GM23248 (cell line): Measurements from ENCODE around the gene CHN1. TPM values are rescaled to one million over a fixed set of nuclear protein-coding genes. Genes with fewer than 3 reads are reported as not detected.

Experiments used
- DNase-seq: peaks from one replicate; pipeline ENCODE4 v3.0.0-alpha.2; 2015
- H2AFZ ChIP-seq: fragments of 200-600 bp; sonication (generic); 2 replicates; pipeline ENCODE4 v1.6.1; 2016; ENCODE audit warnings: antibody characterized with exemption
- H3F3A ChIP-seq: fragments of 200-600 bp; sonication (generic); 2 replicates; pipeline ENCODE4 v1.6.1; 2016; ENCODE audit warnings: mild to moderate bottlenecking, antibody characterized with exemption, mixed run types; ENCODE audit not compliant: insufficient read depth
- H3K27ac ChIP-seq: fragments of 200-600 bp; sonication (generic); 2 replicates; pipeline ENCODE4 v1.5.1; 2016; ENCODE audit warnings: mild to moderate bottlenecking
- H3K27me3 ChIP-seq: fragments of 200-600 bp; sonication (generic); replicated peaks from 2 replicates; pipeline ENCODE4 v1.6.1; 2016; ENCODE audit warnings: mild to moderate bottlenecking; ENCODE audit not compliant: insufficient read depth
- H3K36me3 ChIP-seq: fragments of 200-600 bp; sonication (generic); 2 replicates; pipeline ENCODE4 v1.6.1; 2016; ENCODE audit warnings: low read depth, mild to moderate bottlenecking
- H3K4me1 ChIP-seq: fragments of 200-600 bp; sonication (generic); 2 replicates; pipeline ENCODE4 v1.6.1; 2016; ENCODE audit warnings: mild to moderate bottlenecking; ENCODE audit not compliant: insufficient read depth
- H3K4me2 ChIP-seq: fragments of 200-600 bp; sonication (generic); one replicate; pipeline ENCODE4 v1.6.1; 2016; ENCODE audit warnings: mild to moderate bottlenecking; ENCODE audit not compliant: unreplicated experiment
- H3K4me3 ChIP-seq: fragments of 200-600 bp; sonication (generic); 2 replicates; pipeline ENCODE4 v1.5.1; 2016; ENCODE audit warnings: mild to moderate bottlenecking
- H3K79me2 ChIP-seq: fragments of 200-600 bp; sonication (generic); 2 replicates; pipeline ENCODE4 v1.6.1; 2016; ENCODE audit warnings: mild to moderate bottlenecking; ENCODE audit not compliant: insufficient read depth
- H3K9ac ChIP-seq: fragments of 200-600 bp; sonication (generic); 2 replicates; pipeline ENCODE4 v1.6.1; 2016; ENCODE audit warnings: mild to moderate bottlenecking
- H3K9me2 ChIP-seq: fragments of 200-600 bp; sonication (generic); 2 replicates; pipeline ENCODE4 v1.6.1; 2016; ENCODE audit warnings: mixed run types, mild to moderate bottlenecking, moderate library complexity; ENCODE audit not compliant: insufficient read depth
- H3K9me3 ChIP-seq: fragments of 200-600 bp; sonication (generic); one replicate; pipeline ENCODE4 v1.6.1; 2017; ENCODE audit warnings: low read depth
- H4K20me1 ChIP-seq: fragments of 200-600 bp; sonication (generic); 2 replicates; pipeline ENCODE4 v1.6.0; 2016; ENCODE audit not compliant: insufficient read depth
- EZH2 ChIP-seq: fragments of 200-600 bp; sonication (generic); IDR thresholded peaks from 2 replicates; pipeline ENCODE4 v1.6.1; 2018; ENCODE audit warnings: antibody characterized with exemption, mild to moderate bottlenecking; ENCODE audit not compliant: insufficient read depth, poor library complexity, severe bottlenecking
- EZH2phosphoT487 ChIP-seq: fragments of 200-600 bp; sonication (generic); IDR thresholded peaks from 2 replicates; pipeline ENCODE4 v1.6.1; 2018; ENCODE audit warnings: antibody characterized with exemption, moderate library complexity, mild to moderate bottlenecking, low read depth; ENCODE audit not compliant: insufficient read depth
- WGBS, 2 experiments: methylation state at CpG; one replicate each; pipeline ENCODE4 v1.1.6; 2015 to 2017; ENCODE audit warnings: low lambda C conversion rate in 2 of 2, low coverage in 1 of 2; ENCODE audit errors: missing lambda C conversion rate in 2 of 2; 5-methylcytosine and 5-hydroxymethylcytosine counted together
- in situ Hi-C: fragments of 300-500 bp; cut with MboI; formaldehyde crosslinking; loops from 2 replicates; pipeline ENCODE4 v1.15.0; 2020
- polyA plus RNA-seq: library from polyadenylated mRNA; unstranded; fragments of >200 nt; fragmentation: Nextera tagmentation; extraction: Ambion mirVana; gene quantifications from 2 replicates; pipeline ENCODE4 v1.2.1, GENCODE V29; 2016
- total RNA-seq: library from RNA; depleted of rRNA; stranded (reverse); fragments of >200 nt; shearing (Covaris generic); gene quantifications from 2 replicates; pipeline ENCODE4 v1.2.3, GENCODE V29; 2014

Gene CHN1
- total and polyA plus RNA-seq, 2 experiments from 2014 or later = 115 to 130 TPM

- no peak overlapping the region for H3K4me3 ChIP-seq
- peaks cover 53% of the 10 kb centered on the region for H3K4me1 ChIP-seq
- no peak overlapping the region for H2AFZ ChIP-seq
- H3K4me2 ChIP-seq = no peak overlapping the region
- peaks cover 4% of the 10 kb centered on the region; the same call in 1 of the 2 replicates for H3K36me3 ChIP-seq
- in situ Hi-C loops = no loop called here
- TF ChIP-seq EZH2 (no peak), EZH2phosphoT487 (no peak)
- DNase-seq = no peak
- H3K27ac ChIP-seq = peak overlapping the region; percentile 25; the same call in 1 of the 2 replicates
- no peaks in the 10 kb centered on the region for H4K20me1 ChIP-seq
- 52 to 59% methylated on average over 3 of the region's 3 CpGs for WGBS, 2 experiments
- H3K9ac ChIP-seq = no peak overlapping the region
- peaks cover 36% of the 10 kb centered on the region for H3F3A ChIP-seq
- H3K27me3 ChIP-seq = no peaks in the 10 kb centered on the region
- no peaks in the 10 kb centered on the region for H3K9me3 ChIP-seq
- no peaks in the 10 kb centered on the region for H3K9me2 ChIP-seq
- H3K79me2 ChIP-seq = peaks cover 100% of the 10 kb centered on the region
Measured at GRCh38 chr2:174829550-174829949, 175.6 kb downstream of the CHN1 start.

GRCh38 chr2:174827371-174828369, 177.5 kb downstream of the CHN1 start:
- TF ChIP-seq EZH2phosphoT487 (no peak), EZH2 (no peak)
- Histone ChIP-seq H3K9me2 (no peaks in the 10 kb centered on the region), H3K4me2 (peak overlapping the region; percentile 67), H3K27ac (peak overlapping the region; percentile 59), H4K20me1 (no peaks in the 10 kb centered on the region), H3K4me1 (peaks cover 44% of the 10 kb centered on the region), H3K36me3 (peaks cover 13% of the 10 kb centered on the region), H3K9ac (peak overlapping the region; percentile 48), H3F3A (peaks cover 29% of the 10 kb centered on the region), H3K27me3 (no peaks in the 10 kb centered on the region), H3K79me2 (peaks cover 100% of the 10 kb centered on the region), H2AFZ (peak overlapping the region; percentile 75), H3K9me3 (no peaks in the 10 kb centered on the region), H3K4me3 (peak overlapping the region; percentile 9)
- WGBS, 2 experiments = 41 to 44% methylated on average over 9 of the region's 9 CpGs
- in situ Hi-C loops = no loop called here
- peak; percentile 54 for DNase-seq

- in situ Hi-C loops = no loop called here
- TF ChIP-seq EZH2phosphoT487 = no peak
- no peak for TF ChIP-seq EZH2
- no peak for DNase-seq
- peaks cover 24% of the 10 kb centered on the region for H3K36me3 ChIP-seq
- peaks cover 29% of the 10 kb centered on the region for H3F3A ChIP-seq
- no peaks in the 10 kb centered on the region for H3K27me3 ChIP-seq
- no peak overlapping the region for H3K4me3 ChIP-seq
- H2AFZ ChIP-seq = peak overlapping the region; percentile 14; the same call in 1 of the 2 replicates
- H3K4me2 ChIP-seq = peak overlapping the region; percentile 67
- H3K9me2 ChIP-seq = no peaks in the 10 kb centered on the region
- peak overlapping the region; percentile 59 for H3K27ac ChIP-seq
- no peaks in the 10 kb centered on the region for H3K9me3 ChIP-seq
- 44 to 50% methylated on average over 2 of the region's 2 CpGs for WGBS, 2 experiments
- H3K4me1 ChIP-seq = peaks cover 39% of the 10 kb centered on the region
- peak overlapping the region; percentile 48; the same call in 1 of the 2 replicates for H3K9ac ChIP-seq
- H4K20me1 ChIP-seq = no peaks in the 10 kb centered on the region
- peaks cover 100% of the 10 kb centered on the region for H3K79me2 ChIP-seq
Measured at GRCh38 chr2:174826051-174826450, 179.1 kb downstream of the CHN1 start.

GRCh38 chr2:174824068-174824467, 181.1 kb downstream of the CHN1 start:
- no peak for TF ChIP-seq EZH2
- TF ChIP-seq EZH2phosphoT487 = no peak
- Histone ChIP-seq H3K36me3 (peaks cover 27% of the 10 kb centered on the region), H3K27me3 (no peaks in the 10 kb centered on the region), H3K4me1 (peaks cover 39% of the 10 kb centered on the region), H3K27ac (no peak overlapping the region), H4K20me1 (no peaks in the 10 kb centered on the region), H3F3A (peaks cover 29% of the 10 kb centered on the region), H2AFZ (no peak overlapping the region), H3K79me2 (peaks cover 92% of the 10 kb centered on the region), H3K4me3 (no peak overlapping the region), H3K9me3 (no peaks in the 10 kb centered on the region), H3K9me2 (no peaks in the 10 kb centered on the region), H3K9ac (no peak overlapping the region), H3K4me2 (no peak overlapping the region)
- in situ Hi-C loops = no loop called here
- no peak for DNase-seq
